B cell (primary cell): ENCODE results near the gene MRPS24.

Experiments
- CTCF ChIP-seq: fragments of 200-600 bp; IDR thresholded peaks from one replicate; pipeline ENCODE4 v1.8.0; 2022; ENCODE audit warnings: antibody characterized with exemption, mild to moderate bottlenecking
- EZH2 ChIP-seq: IDR thresholded peaks from 2 replicates; pipeline ENCODE4 v1.6.1; 2012; ENCODE audit warnings: borderline replicate concordance, low read depth, mild to moderate bottlenecking, moderate library complexity, low read length; ENCODE audit not compliant: insufficient read depth, poor library complexity, severe bottlenecking

- TF ChIP-seq CTCF (no peak), EZH2 (no peak)
These were observed 24.7 kb downstream of the MRPS24 start for GRCh38 chr7:43844662-43845061.
